KBM-7 (cell line): ENCODE results near the gene CCDC88C.
"Not testable (repeated sequence)": the region's sequence is repeated elsewhere in the genome, so short reads cannot be mapped to it uniquely, and the experiment has no call there.

Experiments used
- DNase-seq: peaks from one replicate; pipeline ENCODE4 v3.0.0-alpha.2; 2015
- in situ Hi-C: fragments of 300-500 bp; cut with MboI; formaldehyde crosslinking; loops from 2 replicates; pipeline ENCODE4 v1.14.3; 2020; ENCODE audit warnings: low sequenced_read_pairs, low pct_unique_long_range_greater_than_20kb, mixed read lengths

Gene CCDC88C, protein sequence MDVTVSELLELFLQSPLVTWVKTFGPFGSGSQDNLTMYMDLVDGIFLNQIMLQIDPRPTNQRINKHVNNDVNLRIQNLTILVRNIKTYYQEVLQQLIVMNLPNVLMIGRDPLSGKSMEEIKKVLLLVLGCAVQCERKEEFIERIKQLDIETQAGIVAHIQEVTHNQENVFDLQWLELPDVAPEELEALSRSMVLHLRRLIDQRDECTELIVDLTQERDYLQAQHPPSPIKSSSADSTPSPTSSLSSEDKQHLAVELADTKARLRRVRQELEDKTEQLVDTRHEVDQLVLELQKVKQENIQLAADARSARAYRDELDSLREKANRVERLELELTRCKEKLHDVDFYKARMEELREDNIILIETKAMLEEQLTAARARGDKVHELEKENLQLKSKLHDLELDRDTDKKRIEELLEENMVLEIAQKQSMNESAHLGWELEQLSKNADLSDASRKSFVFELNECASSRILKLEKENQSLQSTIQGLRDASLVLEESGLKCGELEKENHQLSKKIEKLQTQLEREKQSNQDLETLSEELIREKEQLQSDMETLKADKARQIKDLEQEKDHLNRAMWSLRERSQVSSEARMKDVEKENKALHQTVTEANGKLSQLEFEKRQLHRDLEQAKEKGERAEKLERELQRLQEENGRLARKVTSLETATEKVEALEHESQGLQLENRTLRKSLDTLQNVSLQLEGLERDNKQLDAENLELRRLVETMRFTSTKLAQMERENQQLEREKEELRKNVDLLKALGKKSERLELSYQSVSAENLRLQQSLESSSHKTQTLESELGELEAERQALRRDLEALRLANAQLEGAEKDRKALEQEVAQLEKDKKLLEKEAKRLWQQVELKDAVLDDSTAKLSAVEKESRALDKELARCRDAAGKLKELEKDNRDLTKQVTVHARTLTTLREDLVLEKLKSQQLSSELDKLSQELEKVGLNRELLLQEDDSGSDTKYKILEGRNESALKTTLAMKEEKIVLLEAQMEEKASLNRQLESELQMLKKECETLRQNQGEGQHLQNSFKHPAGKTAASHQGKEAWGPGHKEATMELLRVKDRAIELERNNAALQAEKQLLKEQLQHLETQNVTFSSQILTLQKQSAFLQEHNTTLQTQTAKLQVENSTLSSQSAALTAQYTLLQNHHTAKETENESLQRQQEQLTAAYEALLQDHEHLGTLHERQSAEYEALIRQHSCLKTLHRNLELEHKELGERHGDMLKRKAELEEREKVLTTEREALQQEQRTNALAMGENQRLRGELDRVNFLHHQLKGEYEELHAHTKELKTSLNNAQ (N-terminal part only)

GRCh38 chr14:91417120-91417982, at the start of gene CCDC88C:
TSS of gene CCDC88C (minus strand) at chr14:91417820. CDS start at chr14:91417690, 130 bp downstream.
- in situ Hi-C loops: no loop called here
- peak; percentile 56 for DNase-seq

DNA sequence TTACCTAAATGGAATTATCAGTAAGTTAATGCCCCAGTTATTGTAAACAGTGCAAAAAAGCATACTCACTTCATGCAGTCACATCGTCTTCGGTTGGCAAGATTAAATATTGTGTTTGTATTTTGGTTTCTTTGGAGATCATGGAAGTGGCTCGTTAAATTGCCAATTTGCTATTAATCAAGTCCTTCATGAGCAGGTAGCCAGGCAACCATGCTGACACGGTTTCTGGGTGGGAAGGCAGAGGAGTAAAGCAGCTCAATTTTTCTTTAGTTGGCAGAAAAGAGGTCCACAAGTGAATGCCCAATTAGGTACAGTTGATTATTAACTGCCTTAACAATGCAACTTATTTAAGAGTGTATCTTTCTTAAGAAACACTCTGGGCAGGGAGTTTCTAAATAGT, 48.6 kb upstream of the CCDC88C start:
- no peak for DNase-seq
- in situ Hi-C loops: no loop called here

- DNase-seq: no peak
- in situ Hi-C loops: no loop called here
Measured at GRCh38 chr14:91464615-91465205, 47.1 kb upstream of the CCDC88C start.

GRCh38 chr14:91458612-91459011, 41.0 kb upstream of the CCDC88C start:
- in situ Hi-C loops: no loop called here
- no peak for DNase-seq

DNA sequence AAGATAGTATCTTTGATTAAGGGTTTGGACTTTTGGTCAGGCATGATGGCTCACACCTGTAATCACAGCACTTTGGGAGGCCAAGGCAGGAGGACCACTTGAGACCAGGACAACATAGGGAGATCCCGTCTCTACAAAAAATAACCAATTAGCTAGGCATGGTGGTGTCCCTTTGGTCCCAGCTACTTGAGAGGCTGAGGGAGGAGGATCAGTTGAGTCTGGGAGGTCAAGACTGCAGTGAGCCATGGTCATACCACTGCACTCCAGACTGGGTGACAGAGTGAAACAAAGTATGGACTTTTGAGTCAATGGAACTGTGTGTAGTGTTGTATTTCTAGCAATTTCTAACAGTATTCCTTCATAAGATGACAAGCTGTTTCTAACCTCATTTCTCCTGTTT, 38.7 kb upstream of the CCDC88C start:
- no peak for DNase-seq
- in situ Hi-C loops: no loop called here

DNA sequence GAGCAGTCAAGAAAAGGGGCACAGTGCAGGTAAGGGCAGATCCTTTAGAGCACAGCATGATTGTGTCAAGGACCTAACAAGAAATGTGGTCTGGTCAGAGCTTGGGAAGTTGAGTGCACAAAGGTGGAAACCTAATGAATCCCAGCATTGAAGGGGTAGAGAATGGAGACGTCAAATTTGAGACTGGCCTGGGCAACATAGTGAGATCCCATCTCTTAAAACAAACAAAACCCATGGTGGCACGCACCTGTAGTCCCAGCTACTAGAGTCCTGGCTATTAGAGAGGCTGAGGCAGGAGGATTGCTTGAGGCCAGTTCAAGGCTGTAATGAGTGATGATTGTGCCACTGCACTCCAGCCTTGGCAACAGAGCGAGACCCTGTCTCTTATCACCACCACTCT, 37.0 kb upstream of the CCDC88C start:
- in situ Hi-C loops: no loop called here

GRCh38 chr14:91454155-91454554, 36.5 kb upstream of the CCDC88C start:
- DNase-seq: no peak

More for the DNA sequence above, 37.0 kb upstream of the CCDC88C start:
- no peak for DNase-seq

DNA sequence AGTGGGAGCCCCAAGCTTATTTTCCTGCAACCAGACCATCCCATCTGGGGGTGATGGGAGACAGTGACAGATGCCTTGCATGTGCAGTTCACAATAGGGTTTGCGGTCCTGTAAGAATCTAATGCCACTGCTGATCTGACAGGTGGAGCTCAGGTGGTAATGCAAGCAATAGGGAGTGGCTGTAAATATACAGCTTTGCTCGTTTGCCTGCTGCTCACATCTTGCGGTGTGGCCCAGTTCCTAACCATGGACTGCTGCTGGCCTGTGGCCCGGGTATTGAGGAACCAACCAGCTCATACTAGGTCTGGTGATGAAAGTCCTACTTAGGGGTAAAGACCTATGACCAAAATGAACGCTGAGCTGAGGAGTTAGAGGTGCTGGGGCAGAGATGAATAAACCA, 36.1 kb upstream of the CCDC88C start:
- in situ Hi-C loops: no loop called here
- DNase-seq: no peak

More at GRCh38 chr14:91454155-91454554, 36.5 kb upstream of the CCDC88C start:
- in situ Hi-C loops: no loop called here

- DNase-seq: no peak
- in situ Hi-C loops: no loop called here
Measured at GRCh38 chr14:91444335-91445020, 26.9 kb upstream of the CCDC88C start.

DNA sequence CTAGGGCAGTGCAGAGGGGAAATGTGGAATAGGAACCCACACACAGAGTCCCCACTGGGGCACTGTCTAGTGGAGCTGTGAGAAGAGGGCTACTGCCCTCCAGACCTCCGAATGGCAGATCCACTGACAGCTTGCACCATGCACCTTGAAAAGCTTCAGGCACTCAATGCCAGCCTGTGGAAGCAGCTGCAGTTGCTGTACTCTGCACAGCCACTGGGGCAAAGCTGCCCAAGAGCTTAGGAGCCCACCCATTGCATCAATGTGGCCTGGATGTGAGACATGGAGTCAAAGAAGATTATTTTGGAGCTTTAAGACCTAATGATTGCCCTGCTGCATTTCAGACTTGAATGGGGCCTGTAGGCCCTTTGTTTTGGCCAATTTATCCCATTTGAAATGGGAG, 21.7 kb upstream of the CCDC88C start:
- DNase-seq: no peak
- in situ Hi-C loops: no loop called here

GRCh38 chr14:91438845-91439244, 21.2 kb upstream of the CCDC88C start:
- DNase-seq: no peak
- in situ Hi-C loops: no loop called here

DNA sequence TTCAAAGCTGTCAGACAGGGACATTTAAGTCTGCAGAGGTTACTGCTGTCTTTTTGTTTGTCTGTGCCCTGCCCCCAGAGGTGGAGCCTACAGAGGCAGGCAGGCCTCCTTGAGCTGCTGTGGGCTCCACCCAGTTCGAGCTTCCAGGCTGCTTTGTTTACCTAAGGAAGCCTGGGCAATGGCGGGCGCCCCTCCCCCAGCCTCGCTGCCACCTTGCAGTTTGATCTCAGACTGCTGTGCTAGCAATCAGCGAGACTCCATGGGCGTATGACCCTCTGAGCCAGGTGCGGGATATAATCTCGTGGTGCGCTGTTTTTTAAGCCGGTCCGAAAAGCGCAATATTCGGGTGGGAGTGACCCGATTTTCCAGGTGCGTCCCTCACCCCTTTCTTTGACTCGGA, 18.6 kb upstream of the CCDC88C start:
- in situ Hi-C loops: not testable (repeated sequence)

DNA sequence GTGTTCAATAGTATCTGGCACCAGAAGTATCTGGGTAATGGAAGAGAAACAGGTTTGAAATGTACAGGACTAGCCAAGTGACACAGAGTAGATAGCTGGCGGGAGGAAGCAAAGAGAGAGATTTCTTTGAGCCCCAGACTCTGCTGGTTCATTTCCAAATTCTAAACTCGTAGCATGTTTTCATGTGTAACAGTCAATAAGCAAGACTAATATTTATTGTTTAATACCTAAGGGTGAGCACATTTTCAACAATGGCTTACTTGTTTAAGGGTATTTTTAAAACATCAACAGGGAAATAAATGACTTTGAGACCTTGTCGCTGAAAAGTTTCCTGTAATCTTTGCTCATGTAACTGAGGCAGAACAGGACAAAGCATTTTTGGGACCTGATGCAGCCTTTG, 11.8 kb upstream of the CCDC88C start:
- no peak for DNase-seq
- in situ Hi-C loops: no loop called here

More for the DNA sequence above, 18.6 kb upstream of the CCDC88C start:
- DNase-seq: not testable (repeated sequence)

DNA sequence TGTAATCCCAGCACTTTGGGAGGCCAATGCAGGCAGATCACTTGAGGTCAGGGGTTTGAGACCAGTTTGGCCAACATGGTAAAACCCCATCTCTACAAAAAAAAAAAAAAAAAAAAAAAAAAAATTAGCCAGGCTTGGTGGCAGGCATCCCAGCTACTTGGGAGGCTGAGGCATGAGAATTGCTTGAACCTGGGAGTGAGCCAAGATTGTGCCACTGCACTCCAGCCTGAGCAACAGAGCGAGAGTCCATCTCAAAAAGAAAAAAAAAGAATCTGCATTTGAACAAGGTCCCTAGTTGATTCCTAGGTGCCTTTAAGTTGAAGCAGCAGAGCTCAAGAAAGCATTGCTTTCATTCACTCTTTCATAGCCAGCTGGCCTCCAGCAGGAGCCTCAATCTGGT, 11.3 kb upstream of the CCDC88C start:
- in situ Hi-C loops: not testable (repeated sequence)

DNA sequence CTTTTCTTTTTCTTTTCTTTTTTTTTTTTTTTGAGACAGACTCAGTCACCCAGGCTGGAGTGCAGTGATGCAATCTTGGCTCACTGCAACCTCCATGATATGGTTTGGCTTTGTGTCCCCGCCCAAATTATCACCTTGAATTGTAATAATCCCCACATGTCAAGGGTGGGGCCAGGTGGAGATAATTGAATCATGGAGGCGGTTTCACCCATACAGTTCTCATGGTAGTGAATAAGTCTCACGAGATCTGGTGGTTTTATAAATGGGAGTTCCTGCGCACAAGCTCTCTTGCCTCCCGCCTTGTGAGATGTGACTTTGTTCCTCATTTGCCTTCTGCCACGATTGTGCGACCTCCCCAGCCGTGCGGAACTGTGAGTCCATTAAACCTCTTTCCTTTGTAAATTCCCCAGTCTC, 7.9 kb upstream of the CCDC88C start:
- in situ Hi-C loops, DNase-seq: not testable (repeated sequence)

More for the DNA sequence above, 11.3 kb upstream of the CCDC88C start:
- DNase-seq: not testable (repeated sequence)

- in situ Hi-C loops: no loop called here
- no peak for DNase-seq
Measured at GRCh38 chr14:91424813-91425530, 7.4 kb upstream of the CCDC88C start.

DNA sequence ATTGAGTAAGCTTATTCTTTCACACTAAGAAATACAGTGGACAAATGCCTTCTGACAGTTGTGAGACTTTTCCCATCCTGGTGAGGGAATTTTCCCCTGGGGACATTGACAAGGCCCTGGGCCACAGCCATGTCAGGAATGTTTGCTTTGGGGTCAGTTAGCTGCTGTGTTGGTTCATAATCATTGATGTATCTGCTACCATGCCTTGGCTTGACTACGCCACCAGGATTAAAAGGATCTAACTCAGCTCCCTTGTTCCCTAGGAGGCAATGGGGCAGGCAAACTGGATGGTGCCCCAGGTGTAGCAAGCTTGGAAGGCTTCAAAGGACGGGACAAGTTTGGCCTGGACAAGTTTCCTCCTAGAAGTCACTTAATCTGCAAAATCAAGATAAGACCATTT, 3.1 kb upstream of the CCDC88C start:
- in situ Hi-C loops: no loop called here
- DNase-seq: no peak
